ENCODE data around the gene NKG7. TPM values are rescaled to one million over a fixed set of nuclear protein-coding genes. Genes with fewer than 3 reads are reported as not detected.

NKG7 gene
- total RNA-seq, 8 experiments from 2014 or later: 0.27 TPM; not detected in 7

DNA sequence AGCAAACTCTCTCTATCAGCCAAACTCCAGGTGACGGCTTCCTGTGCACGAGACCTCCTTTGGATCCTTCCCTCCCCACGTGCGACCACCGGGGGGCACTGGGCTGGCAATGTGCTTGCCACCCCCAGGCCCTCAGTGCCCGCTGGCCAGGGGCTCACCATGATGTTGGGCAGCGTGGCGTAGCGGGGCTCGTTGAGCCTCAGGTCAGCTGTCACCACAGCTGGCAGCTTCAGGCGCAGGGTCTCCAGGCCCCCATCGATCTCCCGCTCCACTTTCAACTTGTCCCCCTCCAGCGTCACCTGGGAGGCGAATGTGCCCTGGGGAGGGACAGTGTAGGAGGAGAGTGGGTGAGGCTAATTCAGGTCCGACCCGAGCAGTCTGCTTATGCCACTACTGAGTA is 25.7 kb downstream of the NKG7 start:
- in situ Hi-C loops (cut with MboI; ENCODE audit: low pct_unique_long_range_greater_than_20kb in 2 of 9, low sequenced_read_pairs in 9 of 9, unreplicated experiment in 9 of 9): no loop called here
- Histone ChIP-seq H3K27ac (no peak overlapping the region), H3K4me3 (no peak overlapping the region), H3K4me1 (replicated peaks in 1 of 2) (no peaks in the 10 kb centered on the region)
- no peak for ATAC-seq (replicated peaks in 6 of 8)
- 67 to 100% (median 100%) methylated on average over 1 to 5 of the region's 17 CpGs; no CpG with 5 or more reads in 3 of the 10 experiments for WGBS, 10 experiments

DNA sequence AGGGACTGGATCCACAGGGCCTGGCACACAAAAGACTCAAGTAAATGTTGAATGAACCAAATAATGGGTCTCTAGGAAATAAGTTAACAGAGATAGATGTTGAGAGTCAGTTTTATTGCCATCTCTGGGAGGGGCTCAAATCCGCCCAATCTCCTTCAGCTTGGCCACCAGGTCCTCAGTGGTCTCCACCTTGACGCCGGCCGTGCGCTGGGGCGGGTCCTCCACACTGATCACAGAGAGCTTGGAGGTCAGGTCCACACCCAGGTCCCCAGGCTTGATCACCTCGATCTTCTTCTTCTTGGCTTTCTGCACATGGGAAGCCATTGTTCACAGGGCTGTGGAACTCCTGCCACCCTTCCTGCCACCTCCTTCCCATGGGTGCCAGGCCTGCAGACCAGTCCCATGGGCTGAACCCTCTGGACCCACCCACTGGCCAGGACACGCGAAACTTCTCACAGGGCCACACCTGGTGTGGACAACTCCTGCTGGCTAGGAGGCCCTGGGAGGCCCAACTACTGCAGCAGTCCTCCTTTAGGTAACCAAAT is 27.3 kb downstream of the NKG7 start:
- H3K27ac ChIP-seq: no peak overlapping the region
- in situ Hi-C loops (cut with MboI; ENCODE audit: low pct_unique_long_range_greater_than_20kb in 2 of 9, low sequenced_read_pairs in 9 of 9, unreplicated experiment in 9 of 9): no loop called here
- 95 to 100% (median 98%) methylated on average over 1 to 6 of the region's 9 CpGs; no CpG with 5 or more reads in 7 of the 10 experiments for WGBS, 10 experiments
- peaks cover 0 to 7% of the 10 kb centered on the region in 2 donors for H3K4me1 ChIP-seq (replicated peaks in 1 of 2)
- no peak for ATAC-seq (replicated peaks in 6 of 8)
- no peak overlapping the region for H3K4me3 ChIP-seq

DNA sequence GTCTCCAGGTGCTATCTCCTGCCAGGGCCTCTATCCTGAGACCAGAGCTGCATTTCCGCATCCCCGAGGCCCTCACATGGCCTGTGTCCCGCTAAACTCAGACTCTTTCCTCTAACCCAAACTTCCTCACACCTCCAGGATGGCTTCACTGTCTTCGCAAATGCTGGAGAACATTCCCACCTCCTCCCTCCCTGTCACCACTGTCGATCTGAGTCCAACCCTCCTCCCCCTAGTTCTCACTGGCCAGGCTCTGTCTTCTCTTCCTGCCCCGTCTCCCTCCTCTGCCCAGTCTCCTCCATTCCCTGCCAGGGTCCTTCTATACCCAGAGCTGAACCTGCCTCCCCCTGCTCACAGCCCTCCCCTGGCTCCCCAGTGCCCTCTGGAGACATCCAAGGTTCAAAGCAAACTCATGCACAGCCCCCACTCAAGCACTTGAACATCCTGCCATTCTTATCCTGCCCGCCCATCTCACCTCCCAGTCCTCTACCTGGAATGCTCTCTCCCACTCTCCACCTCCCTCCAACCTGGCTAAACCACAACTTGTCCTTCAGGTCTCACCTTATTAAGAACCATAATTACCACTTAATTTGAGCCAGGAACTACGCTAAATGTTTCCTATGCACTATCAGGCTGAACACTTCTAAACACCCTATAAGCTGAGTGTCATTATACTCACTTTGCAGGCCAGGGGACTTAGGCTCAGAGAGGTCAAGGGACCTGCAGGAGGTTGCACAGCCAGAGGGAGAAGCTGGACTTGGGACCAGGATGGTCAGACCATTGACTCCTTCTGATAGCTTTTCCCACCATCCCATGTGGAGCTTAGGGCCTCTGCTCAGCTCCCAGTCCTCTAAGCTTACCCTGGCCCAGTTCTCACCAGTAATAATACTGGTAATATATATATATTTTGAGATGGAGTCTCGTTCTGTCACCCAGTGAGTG is 29.6 kb downstream of the NKG7 start:
- Histone ChIP-seq H3K4me1 (replicated peaks in 1 of 2) (peaks cover 0 to 7% of the 10 kb centered on the region in 2 donors), H3K4me3 (no peak overlapping the region), H3K27ac (no peak overlapping the region)
- 66 to 100% (median 95%) methylated on average over 1 to 5 of the region's 9 CpGs; no CpG with 5 or more reads in 4 of the 10 experiments for WGBS, 10 experiments
- no peak for ATAC-seq (replicated peaks in 6 of 8)
- in situ Hi-C loops (cut with MboI; ENCODE audit: low pct_unique_long_range_greater_than_20kb in 2 of 9, low sequenced_read_pairs in 9 of 9, unreplicated experiment in 9 of 9): no loop called here

DNA sequence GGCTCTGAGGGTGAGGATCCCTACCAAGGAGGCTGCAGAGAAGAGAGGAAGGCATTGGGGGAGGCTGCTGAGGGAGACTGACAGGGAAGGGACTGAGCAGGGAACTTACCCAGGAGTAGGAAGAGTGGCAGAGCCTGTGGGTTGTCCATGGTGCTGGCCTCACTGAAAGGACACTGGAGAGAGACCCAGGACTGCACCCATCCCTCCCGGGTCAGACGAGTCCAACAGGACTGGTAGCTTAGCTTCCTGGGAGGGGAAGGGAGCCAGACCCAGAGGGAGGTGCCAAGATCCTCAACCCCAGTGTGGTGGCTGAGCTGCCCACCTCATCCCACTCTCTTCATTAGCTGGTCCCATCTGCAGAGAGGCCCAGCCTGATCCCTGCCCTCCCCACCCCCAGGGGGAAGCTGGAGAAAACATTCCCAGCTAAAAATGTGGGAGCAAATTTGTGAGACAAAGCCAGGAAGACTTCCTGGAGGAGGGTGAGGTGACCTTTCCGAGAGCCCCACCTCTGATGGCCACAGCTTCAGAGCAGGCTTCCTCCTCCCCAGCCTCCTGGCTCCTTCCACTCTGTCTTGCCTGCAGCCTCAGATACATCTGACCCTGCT is 30.4 kb downstream of the NKG7 start, which contains the start of gene VSIG10L:
VSIG10L (minus strand) TSS at position 164 of the 605 bp plus-strand sequence; CDS start at position 149, 15 bp downstream.
- Histone ChIP-seq H3K4me1 (replicated peaks in 1 of 2) (peaks cover 0 to 7% of the 10 kb centered on the region in 2 donors), H3K4me3 (peak within 1 kb of the TSS in 2 of 5 donors; percentile 82 to 85), H3K27ac (peak within 1 kb of the TSS in 1 of 2 donors; percentile 94)
- 0 to 80% methylated on average over 1 of the region's 3 CpGs; no CpG with 5 or more reads in 8 of the 10 experiments for WGBS, 10 experiments
- no peak for ATAC-seq (replicated peaks in 6 of 8)
- in situ Hi-C loops (cut with MboI; ENCODE audit: low pct_unique_long_range_greater_than_20kb in 2 of 9, low sequenced_read_pairs in 9 of 9, unreplicated experiment in 9 of 9): no loop called here

DNA sequence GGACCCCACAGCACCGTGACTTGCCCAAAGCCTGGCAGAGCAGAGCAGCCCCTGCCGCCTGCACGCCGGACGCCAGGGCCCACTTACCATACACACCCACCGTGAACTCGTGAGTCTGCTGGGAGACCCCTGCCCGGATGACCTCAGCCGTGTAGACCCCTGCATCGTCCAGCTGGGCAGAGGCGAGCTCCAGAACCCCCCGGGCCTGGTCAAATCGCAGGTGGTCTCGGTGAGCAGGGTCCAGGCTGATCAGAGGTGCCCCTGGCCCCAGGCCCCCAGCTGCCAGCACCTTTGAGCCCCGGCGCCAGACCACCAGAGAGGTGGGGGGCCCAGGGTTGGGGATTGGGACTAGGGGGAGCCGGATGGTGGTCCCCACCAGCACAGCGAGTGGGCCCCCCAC is 31.4 kb downstream of the NKG7 start:
- WGBS, 10 experiments: 20 to 88% (median 67%) methylated on average over 1 to 9 of the region's 18 CpGs; no CpG with 5 or more reads in 6 of the 10 experiments
- Histone ChIP-seq H3K27ac (peak overlapping the region in 1 of 2 donors; percentile 94), H3K4me1 (replicated peaks in 1 of 2) (peaks cover 0 to 7% of the 10 kb centered on the region in 2 donors), H3K4me3 (peak overlapping the region in 2 of 5 donors; percentile 82 to 85)
- no peak for ATAC-seq (replicated peaks in 6 of 8)
- in situ Hi-C loops (cut with MboI; ENCODE audit: low pct_unique_long_range_greater_than_20kb in 2 of 9, low sequenced_read_pairs in 9 of 9, unreplicated experiment in 9 of 9): no loop called here

DNA sequence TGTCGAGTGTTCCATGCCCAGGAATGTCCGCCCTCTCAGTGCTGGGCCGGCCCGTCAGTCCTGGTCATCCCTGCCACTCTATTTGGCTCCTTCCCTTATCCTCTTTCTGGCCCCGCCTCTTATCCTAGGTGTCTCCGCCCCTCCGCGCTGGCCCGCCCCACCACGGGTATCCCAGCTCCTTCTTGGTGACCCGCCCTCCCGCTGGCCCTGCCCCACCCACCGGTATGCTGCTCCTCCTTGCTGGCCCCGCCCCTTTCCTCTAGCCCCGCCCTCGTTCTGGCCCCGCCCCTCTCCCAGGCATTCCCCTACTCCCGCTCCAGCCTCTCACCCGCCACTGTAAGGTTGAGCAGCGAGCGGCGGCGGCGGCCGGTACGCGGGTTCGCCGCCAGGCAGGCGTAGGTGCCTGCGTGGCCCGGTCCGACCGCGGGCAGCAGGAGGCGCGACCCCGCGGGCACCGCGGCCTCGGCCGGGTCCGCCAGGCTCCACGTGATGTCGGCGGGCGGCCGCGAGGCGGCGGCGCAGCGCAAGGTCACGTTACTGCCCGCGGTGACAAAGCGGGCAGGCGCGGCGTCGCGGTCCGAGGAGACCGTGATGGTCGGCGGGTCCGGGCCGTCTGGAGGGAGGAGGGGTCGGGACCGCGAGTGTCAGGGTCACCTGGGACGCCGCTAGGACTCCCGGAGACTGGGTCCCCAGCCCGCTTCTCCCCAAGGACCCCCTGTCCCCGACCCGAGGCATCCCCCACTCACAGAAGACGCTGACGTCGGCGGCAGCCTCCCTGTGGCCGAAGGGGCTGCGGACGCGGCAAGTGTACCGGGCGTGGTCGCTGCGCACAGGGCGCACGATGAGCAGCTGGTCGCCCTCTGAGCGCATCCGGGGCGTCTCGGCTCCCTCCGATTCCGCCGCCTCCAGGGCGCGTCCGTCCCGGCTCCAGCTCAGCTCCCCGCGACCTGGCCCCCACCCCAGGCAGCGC is 32.5 kb downstream of the NKG7 start:
- ATAC-seq (replicated peaks in 6 of 8): peak; percentile 67 to 85 (median 82)
- Histone ChIP-seq H3K4me1 (replicated peaks in 1 of 2) (peaks cover 0 to 7% of the 10 kb centered on the region in 2 donors), H3K27ac (peak overlapping the region; percentile 88 to 94), H3K4me3 (peak overlapping the region; percentile 72 to 85 (median 82))
- in situ Hi-C loops (cut with MboI; ENCODE audit: low pct_unique_long_range_greater_than_20kb in 2 of 9, low sequenced_read_pairs in 9 of 9, unreplicated experiment in 9 of 9): no loop called here
- WGBS, 10 experiments: 0 to 7% (median 0%) methylated on average over 1 to 11 of the region's 107 CpGs; no CpG with 5 or more reads in 7 of the 10 experiments

DNA sequence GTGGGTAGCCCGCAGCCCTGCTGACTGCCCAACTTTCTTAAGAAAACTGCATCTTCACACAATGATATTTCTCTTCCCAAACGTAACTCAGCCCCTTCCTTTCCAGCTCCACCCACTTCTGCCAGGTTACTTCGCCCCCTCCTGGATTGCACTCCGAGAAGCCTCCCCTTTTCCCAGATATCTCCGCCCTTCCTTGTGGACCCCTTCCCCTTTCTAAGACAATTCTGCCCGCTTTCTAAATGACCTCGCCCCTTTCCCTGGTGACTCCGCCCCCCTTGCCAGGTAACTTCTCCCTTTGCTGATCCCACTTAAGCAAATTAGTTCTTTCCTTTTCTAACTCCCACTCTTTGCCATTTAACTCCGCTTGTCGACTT is 33.2 kb downstream of the NKG7 start:
- ATAC-seq (replicated peaks in 6 of 8): peak in 5 of 8 experiments; percentile 0 to 4 (median 1)

DNA sequence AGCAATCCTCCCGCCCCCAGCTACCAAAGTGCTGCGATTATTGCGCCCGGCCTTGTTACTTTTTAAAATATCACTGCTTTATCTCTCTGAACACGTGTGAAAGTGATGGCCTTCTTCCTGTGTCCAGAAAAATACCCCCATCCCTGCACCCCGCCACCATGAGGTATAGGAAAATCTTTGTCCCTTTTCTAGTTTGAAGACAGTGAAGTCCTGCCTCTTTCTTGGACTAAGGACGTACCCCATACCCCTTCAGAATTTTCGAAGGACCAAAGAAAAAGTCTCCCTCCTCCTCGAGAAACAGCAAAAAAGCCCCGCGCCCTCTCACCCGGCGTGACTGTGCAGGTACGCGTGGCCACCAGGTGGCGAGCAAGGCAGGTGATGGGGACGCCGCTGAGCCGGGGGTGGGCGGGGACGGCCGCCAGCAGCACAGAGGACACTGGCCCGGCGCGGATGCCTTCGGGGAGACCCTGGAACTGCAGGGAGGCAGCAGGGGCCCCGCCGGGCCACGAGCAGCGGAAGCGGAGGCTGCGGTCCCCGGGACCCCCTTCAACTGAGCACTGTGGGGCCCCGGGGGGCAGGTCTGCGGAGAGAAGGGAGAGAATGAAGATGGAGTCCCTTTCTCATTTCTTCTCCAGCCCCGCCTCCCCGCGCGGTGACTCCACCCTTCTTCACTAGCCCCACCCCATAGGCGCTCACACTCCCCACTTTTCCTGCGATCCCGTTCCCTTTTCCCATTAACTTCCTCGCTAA is 33.7 kb downstream of the NKG7 start:
- in situ Hi-C loops (cut with MboI; ENCODE audit: low pct_unique_long_range_greater_than_20kb in 2 of 9, low sequenced_read_pairs in 9 of 9, unreplicated experiment in 9 of 9): no loop called here
- ATAC-seq (replicated peaks in 6 of 8): peak; percentile 41 to 67 (median 50)
- Histone ChIP-seq H3K27ac (peak overlapping the region; percentile 71), H3K4me3 (peak overlapping the region; percentile 72 to 85 (median 82)), H3K4me1 (replicated peaks in 1 of 2) (peaks cover 0 to 7% of the 10 kb centered on the region in 2 donors)
- 0 to 82% (median 43%) methylated on average over 1 to 10 of the region's 43 CpGs; no CpG with 5 or more reads in 1 of the 10 experiments for WGBS, 10 experiments

More for the DNA sequence above, 33.2 kb downstream of the NKG7 start:
- peak overlapping the region; percentile 72 to 85 (median 82) for H3K4me3 ChIP-seq
- 0 to 4% (median 0%) methylated on average over 1 to 8 of the region's 10 CpGs; no CpG with 5 or more reads in 3 of the 10 experiments for WGBS, 10 experiments
- peak overlapping the region in 1 of 2 donors; percentile 71 for H3K27ac ChIP-seq
- H3K4me1 ChIP-seq (replicated peaks in 1 of 2): peaks cover 0 to 7% of the 10 kb centered on the region in 2 donors
- in situ Hi-C loops (cut with MboI; ENCODE audit: low pct_unique_long_range_greater_than_20kb in 2 of 9, low sequenced_read_pairs in 9 of 9, unreplicated experiment in 9 of 9): no loop called here

DNA sequence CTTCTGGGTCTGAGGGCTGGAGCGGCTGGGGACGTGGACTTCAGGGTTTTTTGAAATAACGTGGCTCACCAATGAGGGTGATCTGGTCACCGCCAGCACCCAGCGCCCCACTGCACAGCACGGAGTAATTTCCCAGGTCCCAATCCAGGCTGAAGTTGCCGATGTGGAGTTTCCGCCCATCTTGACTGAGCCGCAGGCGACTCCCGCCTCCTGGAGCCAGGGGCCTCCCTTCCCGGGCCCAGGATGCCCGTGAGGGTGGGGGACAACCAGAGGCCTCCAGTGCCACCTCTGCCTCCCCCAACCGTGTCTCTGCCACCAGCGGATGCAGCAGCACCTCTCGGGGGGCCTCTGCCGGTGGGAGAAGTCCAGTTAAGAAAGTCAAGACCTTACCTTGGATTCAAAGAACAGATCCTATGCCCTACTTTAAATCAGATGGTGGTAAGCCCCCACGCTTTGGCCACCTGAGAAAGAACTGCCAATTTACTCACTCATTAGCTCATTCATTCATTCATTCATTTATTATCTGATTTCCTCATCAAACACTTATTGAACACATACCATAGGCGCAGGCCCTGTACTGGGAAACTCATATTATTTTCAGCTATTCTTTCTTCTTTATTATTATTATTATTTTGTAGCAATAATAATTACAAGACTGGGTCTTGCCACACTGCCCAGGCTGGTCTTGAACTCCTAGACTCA is 34.4 kb downstream of the NKG7 start:
- 51 to 100% (median 85%) methylated on average over 1 to 9 of the region's 19 CpGs; no CpG with 5 or more reads in 2 of the 10 experiments for WGBS, 10 experiments
- in situ Hi-C loops (cut with MboI; ENCODE audit: low pct_unique_long_range_greater_than_20kb in 2 of 9, low sequenced_read_pairs in 9 of 9, unreplicated experiment in 9 of 9): no loop called here
- Histone ChIP-seq H3K4me1 (replicated peaks in 1 of 2) (peaks cover 0 to 7% of the 10 kb centered on the region in 2 donors), H3K4me3 (peak overlapping the region in 3 of 5 donors; percentile 81 to 85 (median 85)), H3K27ac (no peak overlapping the region)
- ATAC-seq (replicated peaks in 6 of 8): no peak

DNA sequence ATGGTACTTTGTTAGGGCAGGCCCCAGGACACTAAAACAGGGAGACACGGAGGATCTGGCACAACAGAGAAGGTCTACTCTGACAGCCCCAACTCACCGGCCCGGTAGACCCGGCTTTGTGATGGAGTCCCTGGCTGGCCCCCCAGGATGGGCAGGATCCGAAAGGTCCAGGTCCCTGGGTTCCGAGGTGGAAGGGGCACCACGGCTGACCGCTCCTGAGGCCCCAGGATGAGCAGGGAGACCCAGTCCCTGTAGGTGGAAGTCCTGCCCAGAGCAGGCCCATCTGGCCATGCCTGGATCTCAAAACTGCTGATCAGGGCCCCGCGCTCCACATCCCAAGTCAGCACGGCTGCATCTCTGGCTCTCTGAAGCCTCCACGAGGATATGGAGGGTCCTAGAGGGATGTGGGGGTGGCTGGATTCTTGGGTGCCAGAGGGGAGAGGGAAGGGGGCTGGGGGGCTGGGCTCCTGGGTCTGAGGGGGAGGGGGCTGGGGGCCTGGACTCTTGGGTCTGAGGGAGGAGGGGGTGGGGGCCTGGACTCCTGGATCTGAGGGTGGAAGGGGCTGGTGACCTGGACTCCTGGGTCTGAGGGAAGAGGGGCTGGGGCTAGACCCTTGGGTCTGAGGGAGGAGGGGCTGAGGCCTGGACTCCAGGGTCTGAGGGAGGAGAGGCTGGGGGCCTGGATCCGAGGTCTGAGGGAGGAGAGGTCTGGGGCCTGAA is 35.2 kb downstream of the NKG7 start:
- WGBS, 10 experiments: 76 to 100% (median 92%) methylated on average over 1 to 5 of the region's 13 CpGs; no CpG with 5 or more reads in 7 of the 10 experiments
- in situ Hi-C loops (cut with MboI; ENCODE audit: low pct_unique_long_range_greater_than_20kb in 2 of 9, low sequenced_read_pairs in 9 of 9, unreplicated experiment in 9 of 9): no loop called here
- ATAC-seq (replicated peaks in 6 of 8): no peak
- Histone ChIP-seq H3K27ac (no peak overlapping the region), H3K4me3 (no peak overlapping the region), H3K4me1 (replicated peaks in 1 of 2) (peaks cover 0 to 7% of the 10 kb centered on the region in 2 donors)

Data from motor neuron (in vitro differentiated cells).